Measurements from ENCODE around the gene CARD11.

CARD11 gene

DNA sequence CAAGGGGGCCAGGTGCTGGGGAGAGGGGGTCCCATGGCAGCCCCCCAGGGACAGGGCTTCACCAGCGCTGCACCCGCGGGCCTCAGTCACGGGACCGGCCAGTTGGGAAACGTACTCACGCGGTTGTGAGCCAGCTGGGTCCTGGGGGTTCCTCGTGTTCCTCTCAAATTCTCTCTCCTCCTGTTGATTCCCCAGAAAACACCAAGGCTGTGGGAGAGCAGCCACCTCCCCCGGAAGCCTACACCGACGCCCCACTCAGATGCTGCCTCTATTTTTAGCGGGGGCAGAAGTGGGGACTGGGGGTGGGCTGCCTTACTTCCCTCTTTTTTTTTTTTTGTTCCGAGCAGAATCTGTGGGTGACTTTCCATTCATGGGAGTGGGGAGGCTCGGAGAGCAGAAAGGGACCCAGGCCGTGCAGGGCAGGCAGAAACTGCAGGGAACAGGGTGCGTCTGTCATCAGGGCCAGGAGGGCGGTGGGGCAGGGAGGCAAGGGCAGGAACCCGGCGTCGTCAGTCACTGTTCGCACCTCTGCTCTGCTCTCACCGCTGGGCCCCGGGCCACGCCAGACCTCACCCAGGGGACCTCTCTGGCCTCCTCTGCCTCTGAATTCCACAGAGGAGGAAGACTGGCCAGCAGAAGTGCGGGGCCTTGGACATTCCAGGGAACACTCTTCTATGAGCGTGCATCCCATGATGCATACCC lies 63.1 kb downstream of the CARD11 start:
- DNase-seq: no peak

- DNase-seq: no peak
Observed at GRCh38 chr7:2979951-2980350, 63.7 kb downstream of the CARD11 start.

- no peak for DNase-seq
Observed at GRCh38 chr7:2979201-2979631, 64.5 kb downstream of the CARD11 start.

- no peak for DNase-seq
Observed at GRCh38 chr7:2978408-2978807, 65.3 kb downstream of the CARD11 start.

GRCh38 chr7:2975821-2976371 lies 67.8 kb downstream of the CARD11 start:
- DNase-seq: no peak

DNA sequence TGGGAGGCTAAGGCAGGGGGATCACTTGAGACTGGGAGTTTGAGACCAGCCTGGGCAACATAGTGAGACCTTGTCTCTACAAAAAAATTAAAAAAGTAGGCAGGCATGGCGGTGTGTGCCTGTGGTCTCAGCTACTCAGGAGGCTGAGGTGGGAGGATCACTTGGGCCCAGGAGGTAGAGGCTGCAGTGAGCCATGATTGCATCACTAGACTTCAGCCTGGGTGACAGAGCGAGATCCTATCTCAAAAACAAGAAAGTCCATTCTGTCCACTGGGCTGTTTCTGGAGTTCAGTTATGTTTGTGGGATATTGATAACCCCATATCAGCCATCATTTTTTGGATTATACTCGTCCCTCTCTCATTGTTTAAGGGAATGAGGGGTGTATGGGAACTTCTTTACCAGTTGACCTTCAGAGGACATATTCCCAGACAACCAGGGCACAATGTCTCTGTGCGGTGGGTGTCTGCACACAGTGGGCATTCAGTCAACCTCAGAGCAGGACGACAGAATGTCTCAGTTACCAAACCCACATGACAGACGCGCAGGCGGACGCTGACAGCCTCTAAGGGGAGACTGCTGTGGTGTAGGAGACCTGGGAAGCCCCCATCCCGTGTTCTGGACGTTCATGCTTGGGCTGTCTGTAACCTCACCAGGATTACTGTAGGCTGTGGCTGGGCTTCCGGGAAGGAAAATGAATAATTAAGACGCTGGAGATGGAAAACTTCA lies 69.4 kb downstream of the CARD11 start:
- DNase-seq: no peak

GRCh38 chr7:2972835-2973161 lies 70.9 kb downstream of the CARD11 start:
- DNase-seq: no peak

DNA sequence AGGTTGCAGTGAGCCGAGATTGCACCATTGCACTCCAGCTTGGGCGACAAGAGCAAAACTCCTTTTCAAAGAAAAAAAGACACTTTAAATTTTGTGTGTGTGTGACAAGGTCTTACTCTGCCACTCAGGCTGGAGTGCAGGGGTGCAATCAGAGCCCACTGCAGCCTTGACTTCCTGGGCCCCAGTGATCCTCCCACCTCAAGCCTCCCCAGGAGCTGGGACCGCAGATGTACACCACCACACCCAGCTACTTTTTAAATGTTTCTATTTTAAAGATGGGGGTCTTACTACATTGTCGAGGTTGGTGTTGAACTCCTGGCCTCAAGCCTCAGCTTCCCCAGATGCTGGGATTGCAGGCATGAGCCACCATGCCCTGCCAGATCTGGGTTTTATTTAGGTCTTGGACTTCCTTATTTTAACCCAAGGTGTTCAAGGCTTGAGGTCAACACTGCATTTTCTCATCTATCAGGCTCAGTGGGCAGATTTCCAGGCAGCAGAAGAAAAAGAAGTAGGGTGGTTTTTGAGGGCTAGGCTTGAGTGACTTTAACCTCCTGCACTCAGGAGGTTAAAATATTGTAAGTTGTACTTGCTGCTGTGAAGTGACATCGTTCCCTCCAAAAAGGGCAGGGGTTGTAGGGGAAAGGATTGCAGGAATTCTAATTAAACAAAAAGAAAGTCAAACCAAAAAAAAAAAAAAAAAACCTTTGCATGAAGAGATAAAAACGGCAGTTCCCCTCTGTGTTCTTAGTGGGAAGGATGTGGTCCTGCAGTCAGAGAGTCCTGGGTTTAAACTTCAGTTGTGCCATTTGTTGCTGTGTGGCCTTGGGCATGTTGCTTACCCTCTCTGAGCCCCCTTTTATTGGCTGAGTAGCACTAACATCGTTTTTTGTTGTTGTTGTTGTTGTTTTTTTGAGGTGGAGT lies 71.5 kb downstream of the CARD11 start:
- DNase-seq: no peak

GRCh38 chr7:2970861-2971260 lies 72.8 kb downstream of the CARD11 start:
- DNase-seq: no peak

DNA sequence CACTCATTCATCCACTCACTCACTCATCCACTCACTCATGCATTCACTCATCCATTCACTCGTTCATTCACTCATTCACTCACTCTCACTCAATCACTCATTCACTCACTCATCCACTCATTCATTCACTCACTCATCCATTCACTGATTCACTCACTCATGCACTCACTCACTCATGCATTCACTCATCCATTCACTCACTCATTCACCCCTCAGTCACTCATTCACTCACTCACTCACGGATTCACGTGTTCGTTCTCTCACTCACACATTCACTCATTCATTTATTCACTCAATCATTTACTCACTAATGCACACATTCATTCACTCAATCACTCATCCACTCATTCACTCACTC lies 73.4 kb downstream of the CARD11 start:
- no peak for DNase-seq

- no peak for DNase-seq
Observed at GRCh38 chr7:2969398-2970306, 74.0 kb downstream of the CARD11 start.

GRCh38 chr7:2968616-2969397 lies 74.9 kb downstream of the CARD11 start:
- no peak for DNase-seq

DNA sequence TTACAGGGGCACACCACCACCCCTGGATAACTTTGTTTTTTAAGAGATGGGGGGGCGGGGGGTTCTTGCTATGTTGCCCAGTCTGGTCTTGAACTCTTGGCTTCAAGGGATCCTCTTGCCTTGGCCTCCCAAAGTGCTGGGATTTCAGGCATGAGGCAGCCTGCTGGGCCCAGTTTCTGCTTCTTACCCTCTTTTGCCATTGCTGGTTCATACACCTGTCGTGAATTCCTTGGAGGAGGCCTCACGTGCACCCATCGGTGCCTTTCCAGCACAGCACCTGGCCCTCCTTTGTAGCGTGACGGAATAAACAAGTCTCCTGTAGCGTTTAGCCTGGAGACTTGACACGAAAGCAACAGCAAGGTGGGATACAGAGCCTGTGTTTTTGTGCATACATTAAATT lies 75.5 kb downstream of the CARD11 start:
- DNase-seq: no peak

DNA sequence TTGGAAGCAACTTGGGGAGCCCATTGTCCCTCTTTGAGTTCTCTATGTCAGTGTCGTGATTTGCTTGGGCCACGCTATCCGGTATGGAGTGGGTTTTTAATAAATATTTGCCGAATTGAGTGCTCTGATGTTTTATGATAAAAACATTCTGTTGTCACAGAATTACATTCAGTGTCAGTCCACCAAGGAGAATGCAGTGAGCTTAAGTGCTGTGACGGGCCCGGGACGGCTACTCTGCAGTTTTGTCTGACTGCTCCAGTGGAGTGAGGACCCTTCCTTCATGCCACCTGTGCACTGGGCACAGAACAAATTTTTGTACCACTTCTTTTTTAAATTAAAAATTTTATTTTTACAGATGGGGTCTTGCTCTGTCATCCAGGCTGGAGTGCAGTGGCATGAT lies 76.0 kb downstream of the CARD11 start:
- no peak for DNase-seq

GRCh38 chr7:2967253-2967652 lies 76.4 kb downstream of the CARD11 start:
- DNase-seq: no peak

DNA sequence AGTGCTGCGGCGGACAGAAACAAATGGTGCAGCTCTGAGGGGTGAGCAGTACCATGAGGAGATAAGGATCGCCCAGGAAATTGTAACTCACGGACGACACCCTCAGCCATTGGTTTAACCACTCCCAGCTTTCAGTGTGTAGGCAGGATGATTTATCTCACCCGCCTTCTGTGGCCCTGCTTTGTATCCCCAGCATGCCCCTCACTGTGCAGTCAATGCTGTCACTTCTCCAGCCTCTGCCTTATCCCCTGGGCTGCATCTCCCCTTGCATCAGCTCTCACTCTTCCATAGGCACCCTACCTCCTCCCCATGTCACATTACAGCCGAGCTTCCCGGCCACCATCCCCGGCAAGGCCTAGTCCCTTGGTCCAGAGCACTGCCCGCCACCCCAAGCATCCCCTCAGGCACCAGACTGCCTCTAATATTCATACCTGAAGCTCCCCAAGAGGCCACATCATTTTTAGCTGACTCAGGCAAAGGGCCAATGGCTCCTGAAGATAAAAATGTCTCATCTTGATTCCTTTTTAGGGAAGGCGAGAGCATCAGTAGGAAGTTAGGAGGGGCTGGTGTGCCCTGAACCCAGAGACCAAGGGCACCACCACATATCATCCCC lies 77.1 kb downstream of the CARD11 start:
- DNase-seq: no peak

DNA sequence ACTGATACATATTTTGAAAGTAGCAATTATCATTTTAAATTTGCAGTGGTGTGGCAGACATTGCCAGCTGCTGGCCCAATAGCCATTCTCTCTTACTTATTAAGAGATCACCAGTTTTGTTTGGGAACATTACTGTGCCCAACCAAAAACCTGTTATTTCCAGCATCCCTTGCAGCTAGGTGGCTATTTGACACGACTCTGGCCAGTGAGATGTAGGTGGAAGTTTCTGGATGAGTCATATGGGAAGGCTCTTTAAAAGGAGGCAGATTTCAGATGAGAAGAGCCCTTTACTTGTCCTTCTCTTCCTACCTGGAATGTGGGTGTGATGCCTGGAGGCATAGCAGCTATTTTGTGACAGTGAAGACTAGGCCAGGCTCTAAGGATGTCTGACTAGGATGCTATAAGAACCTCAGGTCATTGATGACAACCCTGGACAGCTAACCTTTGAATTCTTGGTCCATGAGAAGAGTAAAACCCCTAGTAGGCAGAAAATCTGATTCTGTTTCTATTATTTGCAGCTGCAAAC lies 77.9 kb downstream of the CARD11 start:
- DNase-seq: no peak

GRCh38 chr7:2965301-2965700 lies 78.4 kb downstream of the CARD11 start:
- DNase-seq: no peak

GRCh38 chr7:2964208-2964607 lies 79.5 kb downstream of the CARD11 start:
- no peak for DNase-seq

- DNase-seq: no peak
Observed at GRCh38 chr7:2962865-2963264, 80.8 kb downstream of the CARD11 start.

All from NCI-H446 (cell line).